Measurements from ENCODE around the gene HOXA5. TPM values are rescaled to one million over a fixed set of nuclear protein-coding genes. Genes with fewer than 3 reads are reported as not detected.

The HOXA5 gene
- total and polyA plus RNA-seq, 2 donors (not counting 3 experiments of a cell fraction or from before 2014, with no cell fraction given) = 18.6 to 18.8 TPM

GRCh38 chr7:27170426-27171324 lies 27.2 kb upstream of the HOXA5 start:
- no peaks in the 10 kb centered on the region for H3K27me3 ChIP-seq (ENCODE audit: control insufficient read depth in 2 of 2, insufficient read depth in 2 of 2, low read length in 2 of 2)
- dilution Hi-C loops (cut with MboI; ENCODE audit: extremely low pct_ligation_motif_present, low sequenced_read_pairs) = loop anchor here (25.0 kb wide), 1 partner anchor 983 kb away; no protein-coding TSS in a partner anchor
- no peaks in the 10 kb centered on the region for H3K36me3 ChIP-seq (ENCODE audit: control insufficient read depth in 2 of 2, extremely low read depth in 1 of 2, insufficient read depth in 2 of 2, low read length in 2 of 2)
- H3K4me3 ChIP-seq (replicated peaks in 1 of 3; ENCODE audit: insufficient read depth in 1 of 3, low read depth in 1 of 3, low read length in 3 of 3) = peak overlapping the region; percentile 44 to 88 (median 63)
- peak overlapping the region; percentile 98 for H3K4me2 ChIP-seq (ENCODE audit: insufficient read depth, low read length)
- peak; percentile 65 for FAIRE-seq
- POLR2A ChIA-PET = interaction anchor here (1.9 kb wide), 1 partner anchor 15 kb away, joined by 6 read pairs; the partner anchor contains the start of gene HOXA11
- peak overlapping the region; percentile 91 for H3K9ac ChIP-seq (replicated peaks; ENCODE audit: extremely low read depth, insufficient read depth, low read length)
- CTCF ChIA-PET = interaction anchor here (0.7 to 7.4 kb wide), 5 partner anchors 8 to 50 kb away, joined by 3 to 86 read pairs (median 42); partner anchors contain the start of genes HOXA11 and HOXA3
- BruUV-seq (replicated peaks) = no TSS peak
- H4K20me1 ChIP-seq (replicated peaks; ENCODE audit: control insufficient read depth, extremely low read depth, insufficient read depth, low read length) = no peaks in the 10 kb centered on the region
- no peaks in the 10 kb centered on the region for H3K9me3 ChIP-seq (replicated peaks; ENCODE audit: control insufficient read depth, insufficient read depth, low read length)
- H2AFZ ChIP-seq (ENCODE audit: low read depth, low read length) = no peak overlapping the region
- peak overlapping the region; percentile 96 for H3K27ac ChIP-seq (ENCODE audit: insufficient read depth, low read depth, low read length)
- peaks cover 58% of the 10 kb centered on the region for H3K4me1 ChIP-seq (ENCODE audit: control insufficient read depth, extremely low read depth, insufficient read depth, low read length)
- DNase-seq (ENCODE audit: low read depth, low spot score) = peak; percentile 65
- peaks cover 100% of the 10 kb centered on the region for H3K79me2 ChIP-seq (ENCODE audit: control insufficient read depth, insufficient read depth, low read length)
- no peaks in the 10 kb centered on the region for H3K9me1 ChIP-seq (replicated peaks; ENCODE audit: control insufficient read depth, extremely low read depth, insufficient read depth, low read length)
- TF ChIP-seq FOS (IDR thresholded peaks at IDR 0.05; ENCODE audit: borderline replicate concordance, insufficient read depth, low read length) = no peak
- TF ChIP-seq POLR2AphosphoS5 (IDR thresholded peaks at IDR 0.05; ENCODE audit: insufficient read depth, low read depth, low read length) = no peak
- TF ChIP-seq POLR2A (IDR thresholded peaks at IDR 0.05; ENCODE audit: low read depth, low read length) = no peak
- TF ChIP-seq EZH2 (IDR thresholded peaks at IDR 0.05; ENCODE audit: borderline replicate concordance, low read depth, low read length, severe bottlenecking) = no peak
- no peak for TF ChIP-seq MYC (IDR thresholded peaks at IDR 0.05; ENCODE audit: low read depth, low read length)
- TF ChIP-seq GATA2 (IDR thresholded peaks at IDR 0.05; ENCODE audit: insufficient read depth, insufficient read length, low read depth, low read length) = no peak
- TF ChIP-seq, protein P1, sequence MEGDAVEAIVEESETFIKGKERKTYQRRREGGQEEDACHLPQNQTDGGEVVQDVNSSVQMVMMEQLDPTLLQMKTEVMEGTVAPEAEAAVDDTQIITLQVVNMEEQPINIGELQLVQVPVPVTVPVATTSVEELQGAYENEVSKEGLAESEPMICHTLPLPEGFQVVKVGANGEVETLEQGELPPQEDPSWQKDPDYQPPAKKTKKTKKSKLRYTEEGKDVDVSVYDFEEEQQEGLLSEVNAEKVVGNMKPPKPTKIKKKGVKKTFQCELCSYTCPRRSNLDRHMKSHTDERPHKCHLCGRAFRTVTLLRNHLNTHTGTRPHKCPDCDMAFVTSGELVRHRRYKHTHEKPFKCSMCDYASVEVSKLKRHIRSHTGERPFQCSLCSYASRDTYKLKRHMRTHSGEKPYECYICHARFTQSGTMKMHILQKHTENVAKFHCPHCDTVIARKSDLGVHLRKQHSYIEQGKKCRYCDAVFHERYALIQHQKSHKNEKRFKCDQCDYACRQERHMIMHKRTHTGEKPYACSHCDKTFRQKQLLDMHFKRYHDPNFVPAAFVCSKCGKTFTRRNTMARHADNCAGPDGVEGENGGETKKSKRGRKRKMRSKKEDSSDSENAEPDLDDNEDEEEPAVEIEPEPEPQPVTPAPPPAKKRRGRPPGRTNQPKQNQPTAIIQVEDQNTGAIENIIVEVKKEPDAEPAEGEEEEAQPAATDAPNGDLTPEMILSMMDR (IDR thresholded peaks at IDR 0.05; ENCODE audit: extremely low read depth in 1 of 2, insufficient read depth in 1 of 2, low read depth in 1 of 2, low read length in 2 of 2) = no peak
- TF ChIP-seq JUN (IDR thresholded peaks at IDR 0.05; ENCODE audit: borderline replicate concordance, insufficient read depth, insufficient read length, low read depth) = no peak
- TF ChIP-seq, protein P2, sequence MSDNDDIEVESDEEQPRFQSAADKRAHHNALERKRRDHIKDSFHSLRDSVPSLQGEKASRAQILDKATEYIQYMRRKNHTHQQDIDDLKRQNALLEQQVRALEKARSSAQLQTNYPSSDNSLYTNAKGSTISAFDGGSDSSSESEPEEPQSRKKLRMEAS (IDR thresholded peaks at IDR 0.05; ENCODE audit: insufficient read depth, insufficient read length) = no peak
- intact Hi-C loops (cut with micrococcal nuclease) = loop anchor here (1.0 kb wide), 2 partner anchors 9 to 14 kb away; no protein-coding TSS in a partner anchor
